Parathyroid adenoma (tissue), 2 donors: ENCODE measurements around the gene CMC1.

Experiments
- H2AFZ ChIP-seq: fragments of 300-600 bp; sonication (generic); one replicate; pipeline ENCODE4 v1.7.0; 2017; ENCODE audit warnings: antibody characterized with exemption, mild to moderate bottlenecking
- H3K27ac ChIP-seq: fragments of 300-600 bp; sonication (generic); one replicate; pipeline ENCODE4 v1.7.0; 2017
- H3K27me3 ChIP-seq: fragments of 300-600 bp; sonication (generic); one replicate; pipeline ENCODE4 v1.7.0; 2017; ENCODE audit warnings: low read length; ENCODE audit not compliant: control insufficient read depth, insufficient read depth
- H3K36me3 ChIP-seq: fragments of 300-600 bp; sonication (generic); one replicate; pipeline ENCODE4 v1.7.0; 2017; ENCODE audit warnings: low read length; ENCODE audit not compliant: control insufficient read depth, insufficient read depth
- H3K4me1 ChIP-seq: fragments of 300-600 bp; sonication (generic); one replicate; pipeline ENCODE4 v1.7.0; 2017; ENCODE audit warnings: control low read depth
- H3K4me2 ChIP-seq: fragments of 300-600 bp; sonication (generic); one replicate; pipeline ENCODE4 v1.7.0; 2017; ENCODE audit warnings: low read length
- H3K4me3 ChIP-seq: fragments of 300-600 bp; sonication (generic); one replicate; pipeline ENCODE4 v1.7.0; 2017; ENCODE audit warnings: low read depth, low read length
- H3K79me2 ChIP-seq: fragments of 300-600 bp; sonication (generic); one replicate; pipeline ENCODE4 v1.7.0; 2017; ENCODE audit warnings: control low read depth
- H3K9ac ChIP-seq: fragments of 300-600 bp; sonication (generic); one replicate; pipeline ENCODE4 v1.7.0; 2017; ENCODE audit warnings: mild to moderate bottlenecking
- H3K9me3 ChIP-seq: fragments of 300-600 bp; sonication (generic); one replicate; pipeline ENCODE4 v1.7.0; 2017; ENCODE audit warnings: low read length; ENCODE audit not compliant: control insufficient read depth
- CTCF ChIP-seq: fragments of 300-600 bp; sonication (generic); IDR thresholded peaks from one replicate; pipeline ENCODE4 v1.7.0; 2017; ENCODE audit warnings: antibody characterized with exemption, mild to moderate bottlenecking
- donor health status: primary hyperparathyroidism.

The CMC1 gene

GRCh38 chr3:28215407-28215806, 26.0 kb upstream of the CMC1 start:
- Histone ChIP-seq H3K27ac (no peak overlapping the region), H3K79me2 (no peaks in the 10 kb centered on the region), H2AFZ (no peak overlapping the region), H3K27me3 (no peaks in the 10 kb centered on the region), H3K4me2 (no peak overlapping the region), H3K4me1 (no peaks in the 10 kb centered on the region), H3K36me3 (no peaks in the 10 kb centered on the region), H3K9ac (no peak overlapping the region), H3K4me3 (no peak overlapping the region), H3K9me3 (no peaks in the 10 kb centered on the region)
- TF ChIP-seq CTCF, result no peak

GRCh38 chr3:28218071-28218916, 23.1 kb upstream of the CMC1 start:
- H3K27me3 ChIP-seq, result no peaks in the 10 kb centered on the region
- no peak overlapping the region for H2AFZ ChIP-seq
- no peak for TF ChIP-seq CTCF
- no peaks in the 10 kb centered on the region for H3K36me3 ChIP-seq
- H3K4me3 ChIP-seq, result no peak overlapping the region
- H3K27ac ChIP-seq, result no peak overlapping the region
- no peak overlapping the region for H3K4me2 ChIP-seq
- no peaks in the 10 kb centered on the region for H3K4me1 ChIP-seq
- H3K79me2 ChIP-seq, result no peaks in the 10 kb centered on the region
- H3K9me3 ChIP-seq, result no peaks in the 10 kb centered on the region
- no peak overlapping the region for H3K9ac ChIP-seq

GRCh38 chr3:28218917-28219198, 22.6 kb upstream of the CMC1 start:
- Histone ChIP-seq H2AFZ (no peak overlapping the region), H3K27ac (no peak overlapping the region), H3K27me3 (no peaks in the 10 kb centered on the region), H3K4me2 (no peak overlapping the region), H3K9ac (no peak overlapping the region), H3K9me3 (no peaks in the 10 kb centered on the region), H3K4me1 (no peaks in the 10 kb centered on the region), H3K79me2 (no peaks in the 10 kb centered on the region), H3K4me3 (no peak overlapping the region), H3K36me3 (no peaks in the 10 kb centered on the region)
- no peak for TF ChIP-seq CTCF

GRCh38 chr3:28224430-28224829, 17.0 kb upstream of the CMC1 start:
- no peak for TF ChIP-seq CTCF
- no peaks in the 10 kb centered on the region for H3K36me3 ChIP-seq
- H3K4me1 ChIP-seq, result no peaks in the 10 kb centered on the region
- H3K27me3 ChIP-seq, result no peaks in the 10 kb centered on the region
- no peak overlapping the region for H3K4me3 ChIP-seq
- no peak overlapping the region for H3K9ac ChIP-seq
- H3K4me2 ChIP-seq, result no peak overlapping the region
- no peak overlapping the region for H2AFZ ChIP-seq
- H3K9me3 ChIP-seq, result no peaks in the 10 kb centered on the region
- H3K79me2 ChIP-seq, result no peaks in the 10 kb centered on the region
- H3K27ac ChIP-seq, result no peak overlapping the region

- Histone ChIP-seq H2AFZ (no peak overlapping the region), H3K9me3 (no peaks in the 10 kb centered on the region), H3K4me1 (no peaks in the 10 kb centered on the region), H3K36me3 (no peaks in the 10 kb centered on the region), H3K27ac (no peak overlapping the region), H3K79me2 (no peaks in the 10 kb centered on the region), H3K4me3 (no peak overlapping the region), H3K27me3 (no peaks in the 10 kb centered on the region), H3K4me2 (no peak overlapping the region), H3K9ac (no peak overlapping the region)
- no peak for TF ChIP-seq CTCF
These were observed 15.4 kb upstream of the CMC1 start for GRCh38 chr3:28226020-28226419.
